ENCODE measurements around the gene NPAS3.

DNA sequence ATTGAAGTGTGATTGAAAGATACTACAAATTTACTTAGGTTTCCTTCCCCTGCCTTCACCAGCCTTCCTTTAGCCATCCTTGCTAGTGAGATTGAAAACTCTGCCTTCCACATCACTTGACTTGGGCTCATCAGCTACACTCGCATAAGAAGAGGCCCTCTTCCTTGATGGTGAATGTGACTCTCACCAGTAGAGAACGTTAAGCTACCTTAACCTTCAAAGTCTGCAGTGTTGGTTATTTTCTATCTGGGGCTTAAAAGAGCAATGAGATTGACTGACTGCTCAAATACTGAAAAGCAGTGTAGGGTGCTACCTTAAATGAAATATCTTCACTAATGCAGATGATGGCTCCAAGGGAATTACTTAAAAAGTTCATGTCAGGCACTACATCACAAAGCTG, 740.3 kb downstream of the NPAS3 start:
- no peak for TF ChIP-seq POLR2A (IDR thresholded peaks at IDR 0.05)
- TF ChIP-seq, protein P1, sequence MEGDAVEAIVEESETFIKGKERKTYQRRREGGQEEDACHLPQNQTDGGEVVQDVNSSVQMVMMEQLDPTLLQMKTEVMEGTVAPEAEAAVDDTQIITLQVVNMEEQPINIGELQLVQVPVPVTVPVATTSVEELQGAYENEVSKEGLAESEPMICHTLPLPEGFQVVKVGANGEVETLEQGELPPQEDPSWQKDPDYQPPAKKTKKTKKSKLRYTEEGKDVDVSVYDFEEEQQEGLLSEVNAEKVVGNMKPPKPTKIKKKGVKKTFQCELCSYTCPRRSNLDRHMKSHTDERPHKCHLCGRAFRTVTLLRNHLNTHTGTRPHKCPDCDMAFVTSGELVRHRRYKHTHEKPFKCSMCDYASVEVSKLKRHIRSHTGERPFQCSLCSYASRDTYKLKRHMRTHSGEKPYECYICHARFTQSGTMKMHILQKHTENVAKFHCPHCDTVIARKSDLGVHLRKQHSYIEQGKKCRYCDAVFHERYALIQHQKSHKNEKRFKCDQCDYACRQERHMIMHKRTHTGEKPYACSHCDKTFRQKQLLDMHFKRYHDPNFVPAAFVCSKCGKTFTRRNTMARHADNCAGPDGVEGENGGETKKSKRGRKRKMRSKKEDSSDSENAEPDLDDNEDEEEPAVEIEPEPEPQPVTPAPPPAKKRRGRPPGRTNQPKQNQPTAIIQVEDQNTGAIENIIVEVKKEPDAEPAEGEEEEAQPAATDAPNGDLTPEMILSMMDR (IDR thresholded peaks at IDR 0.05): no peak
